Activated CD4-positive, alpha-beta T cell treated with anti-CD3 and anti-CD28 coated beads, Interleukin-2, amount 50 U/mL, for 1 hour (primary cell): ENCODE measurements around the gene FFAR3.
"Not testable (repeated sequence)": the region's sequence is repeated elsewhere in the genome, so short reads cannot be mapped to it uniquely, and the experiment has no call there.

Experiments
- DNase-seq: peaks from one replicate; pipeline ENCODE4 v3.0.0-alpha.2; 2020

Gene FFAR3

GRCh38 chr19:35378356-35378755 lies 20.1 kb downstream of the FFAR3 start:
- DNase-seq = no peak

GRCh38 chr19:35379545-35379944 lies 21.3 kb downstream of the FFAR3 start:
- DNase-seq = not testable (repeated sequence)

- no peak for DNase-seq
Observed at GRCh38 chr19:35379992-35380391, 21.7 kb downstream of the FFAR3 start.

- DNase-seq = no peak
Observed at GRCh38 chr19:35380450-35381124, 22.3 kb downstream of the FFAR3 start.

GRCh38 chr19:35381318-35381717 lies 23.1 kb downstream of the FFAR3 start:
- no peak for DNase-seq

- no peak for DNase-seq
Observed at GRCh38 chr19:35381926-35382325, 23.7 kb downstream of the FFAR3 start.

- DNase-seq = no peak
Observed at GRCh38 chr19:35383536-35383935, 25.3 kb downstream of the FFAR3 start.

GRCh38 chr19:35388277-35389054 lies 30.2 kb downstream of the FFAR3 start:
- no peak for DNase-seq

GRCh38 chr19:35389192-35389861 lies 31.1 kb downstream of the FFAR3 start:
- no peak for DNase-seq

GRCh38 chr19:35392742-35393715 lies 34.8 kb downstream of the FFAR3 start:
- no peak for DNase-seq

GRCh38 chr19:35395382-35396199 lies 37.3 kb downstream of the FFAR3 start:
- DNase-seq = no peak

GRCh38 chr19:35396240-35396885 lies 38.1 kb downstream of the FFAR3 start:
- DNase-seq = no peak

- DNase-seq = no peak
Observed at GRCh38 chr19:35397064-35397463, 38.8 kb downstream of the FFAR3 start.

- DNase-seq = no peak
Observed at GRCh38 chr19:35398570-35398969, 40.3 kb downstream of the FFAR3 start.

GRCh38 chr19:35399231-35399630 lies 41.0 kb downstream of the FFAR3 start:
- no peak for DNase-seq

GRCh38 chr19:35399948-35400772 lies 41.9 kb downstream of the FFAR3 start:
- DNase-seq = no peak

- no peak for DNase-seq
Observed at GRCh38 chr19:35400773-35401100, 42.5 kb downstream of the FFAR3 start.

GRCh38 chr19:35401416-35401815 lies 43.2 kb downstream of the FFAR3 start:
- DNase-seq = not testable (repeated sequence)

GRCh38 chr19:35403116-35403760 lies 45.0 kb downstream of the FFAR3 start:
- DNase-seq = no peak
